HepG2 (cell line): ENCODE measurements around the gene CGREF1. TPM values are rescaled to one million over a fixed set of nuclear protein-coding genes. Genes with fewer than 3 reads are reported as not detected.

Source experiments
- BCLAF1 ChIP-seq: fragments of 450-650 bp; IDR thresholded peaks from 2 replicates; pipeline ENCODE4 v1.6.1; 2017; ENCODE audit warnings: mild to moderate bottlenecking
- CEBPG ChIP-seq: IDR thresholded peaks from 2 replicates; pipeline ENCODE4 v1.6.1; 2016
- CSRNP1 ChIP-seq: sonication (generic); formaldehyde crosslinking; IDR thresholded peaks from 2 replicates; pipeline ENCODE4 v1.8.1; 2023; ENCODE audit warnings: mild to moderate bottlenecking, missing genetic modification reagents
- DNMT3B ChIP-seq: conservative IDR thresholded peaks from 2 replicates; pipeline ENCODE4 v1.6.1; 2016; ENCODE audit warnings: missing biosample characterization, control low read depth
- HNF1A ChIP-seq, 2 experiments: sonication (generic) in 1 of 2; formaldehyde crosslinking in 1 of 2; IDR thresholded peaks; 2 replicates each; pipeline versions ENCODE4 v1.4.0 to v1.6.1; 2016 to 2020; ENCODE audit warnings: borderline replicate concordance in 1 of 2, low read depth in 1 of 2, mild to moderate bottlenecking in 1 of 2, missing genetic modification reagents in 1 of 2
- NAIF1 ChIP-seq: sonication (generic); formaldehyde crosslinking; IDR thresholded peaks from 2 replicates; pipeline ENCODE4 v1.5.0; 2020; ENCODE audit warnings: mild to moderate bottlenecking, missing genetic modification reagents, borderline replicate concordance
- NR3C1 ChIP-seq: sonication (generic); formaldehyde crosslinking; IDR thresholded peaks from 2 replicates; pipeline ENCODE4 v1.4.0; 2020; ENCODE audit warnings: missing genetic modification reagents
- POLR2AphosphoS5 ChIP-seq: IDR thresholded peaks from 2 replicates; pipeline ENCODE4 v1.6.1; 2012; ENCODE audit warnings: low read depth, low read length
- PRDM4 ChIP-seq: sonication (generic); formaldehyde crosslinking; IDR thresholded peaks from 2 replicates; pipeline ENCODE4 v1.9.0; 2021; ENCODE audit warnings: missing genetic modification reagents, borderline replicate concordance
- THAP11 ChIP-seq: IDR thresholded peaks from 2 replicates; pipeline ENCODE4 v1.6.1; 2016; ENCODE audit warnings: missing biosample characterization, missing genetic modification reagents
- ZBTB8A ChIP-seq: sonication (generic); formaldehyde crosslinking; IDR thresholded peaks from 2 replicates; pipeline ENCODE4 v1.4.0; 2020; ENCODE audit warnings: mild to moderate bottlenecking, low read depth, missing genetic modification reagents, borderline replicate concordance
- ZKSCAN1 ChIP-seq: fragments of 150-350 bp; IDR thresholded peaks from 2 replicates; pipeline ENCODE4 v1.6.1; 2014; ENCODE audit warnings: low read length
- ZNF749 ChIP-seq: sonication (generic); formaldehyde crosslinking; IDR thresholded peaks from 2 replicates; pipeline ENCODE4 v1.8.0; 2022; ENCODE audit warnings: mild to moderate bottlenecking, missing genetic modification reagents, moderate library complexity, borderline replicate concordance
- ZSCAN22 ChIP-seq: sonication (generic); formaldehyde crosslinking; IDR thresholded peaks from 2 replicates; pipeline ENCODE4 v1.4.0; 2020; ENCODE audit warnings: mild to moderate bottlenecking, missing genetic modification reagents
- ZSCAN30 ChIP-seq: sonication (generic); formaldehyde crosslinking; IDR thresholded peaks from 2 replicates; pipeline ENCODE4 v1.5.0; 2020; ENCODE audit warnings: mild to moderate bottlenecking, missing genetic modification reagents
- polyA plus RNA-seq, 8 experiments: library from polyadenylated mRNA; depleted of rRNA in 3 of 8; stranded (reverse) in 7 of 8; unstranded in 1 of 8; fragments of >200 nt; fragmentation: Illumina TruSeq in 4 of 8; extraction: Trizol in 4 of 8; gene quantifications; 2 replicates each; pipeline versions ENCODE4 v1.2.1 to v1.2.3, GENCODE V29; 2011 to 2016; ENCODE audit warnings: low read depth in 4 of 8, missing spikeins in 1 of 8, mixed read lengths in 1 of 8; ENCODE audit not compliant: insufficient read depth in 1 of 8
- total RNA-seq, 5 experiments: library from RNA; depleted of rRNA; stranded (reverse); fragments of >200 nt; fragmentation: Illumina TruSeq; extraction: Trizol; gene quantifications; 2 replicates each; pipeline ENCODE4 v1.2.3, GENCODE V29; 2016; ENCODE audit warnings: low read depth in 1 of 5

Gene CGREF1
- total and polyA plus RNA-seq, 2 of the 13 experiments (the other 11 are each of a cell fraction or from before 2014, with no cell fraction given): 13.9 to 23.4 TPM

- TF ChIP-seq BCLAF1 (no peak), ZKSCAN1 (no peak), NR3C1 (CRISPR knock-in tag) (no peak), ZSCAN22 (CRISPR knock-in tag) (no peak), NAIF1 (CRISPR knock-in tag) (no peak), ZBTB8A (CRISPR knock-in tag) (no peak), DNMT3B (CRISPR knock-in tag) (no peak), POLR2AphosphoS5 (no peak), PRDM4 (CRISPR knock-in tag) (no peak), ZNF749 (peak; percentile 70; the same call in 1 of the 2 replicates), THAP11 (CRISPR knock-in tag) (no peak), CEBPG (no peak), HNF1A (IDR thresholded peaks at IDR 0.05; ENCODE audit: low read depth) (no peak), HNF1A (CRISPR knock-in tag; IDR thresholded peaks at IDR 0.05; ENCODE audit: borderline replicate concordance) (peak; percentile 44; the same call in 1 of the 2 replicates), ZSCAN30 (no peak), CSRNP1 (no peak)
These were observed at the start of gene CGREF1 (continued) for GRCh38 chr2:27118525-27119329.
